ENCODE measurements around the gene PTCD2. TPM values are rescaled to one million over a fixed set of nuclear protein-coding genes. Genes with fewer than 3 reads are reported as not detected.

PTCD2 gene
- total and polyA plus RNA-seq, 9 donors: 3.3 to 12.9 (median 7.7) TPM

GRCh38 chr5:72364951-72365350, 44.8 kb downstream of the PTCD2 start:
- no peak overlapping the region for H3K27ac ChIP-seq
- intact Hi-C loops (cut with DNase I): loop anchor here in 2 of 4 donors (5.0 kb wide), 1 partner anchor 157 kb away; no protein-coding TSS in a partner anchor
- no peaks in the 10 kb centered on the region for H3K36me3 ChIP-seq
- no peak overlapping the region for H3K4me3 ChIP-seq
- WGBS, 3 donors: 86 to 92% (median 89%) methylated on average over 4 of the region's 4 CpGs
- no peak for TF ChIP-seq CTCF (IDR thresholded peaks at IDR 0.05)
- no peak for TF ChIP-seq POLR2A (IDR thresholded peaks at IDR 0.05)
- no peaks in the 10 kb centered on the region for H3K27me3 ChIP-seq
- DNase-seq: no peak
- H3K4me1 ChIP-seq (ENCODE audit: insufficient read depth): no peaks in the 10 kb centered on the region
- H3K9me3 ChIP-seq: no peaks in the 10 kb centered on the region

- intact Hi-C loops (cut with DNase I): loop anchor here in 2 of 4 donors (5.0 kb wide), 1 partner anchor 156 kb away; no protein-coding TSS in a partner anchor
- no peaks in the 10 kb centered on the region for H3K36me3 ChIP-seq
- H3K4me1 ChIP-seq (ENCODE audit: insufficient read depth): no peaks in the 10 kb centered on the region
- WGBS, 3 donors: 23 to 27% (median 25%) methylated on average over 7 of the region's 7 CpGs
- H3K27me3 ChIP-seq: no peaks in the 10 kb centered on the region
- H3K9me3 ChIP-seq: no peaks in the 10 kb centered on the region
- H3K27ac ChIP-seq: no peak overlapping the region
- TF ChIP-seq CTCF (IDR thresholded peaks at IDR 0.05) (peak; percentile 38 to 86 (median 69)), EP300 (IDR thresholded peaks at IDR 0.05) (no peak)
- H3K4me3 ChIP-seq: no peak overlapping the region
- peak; percentile 45 to 76 (median 48) for DNase-seq
Observed at GRCh38 chr5:72366324-72366976, 46.3 kb downstream of the PTCD2 start.

- intact Hi-C loops (cut with DNase I): loop anchor here in 2 of 4 donors (5.0 kb wide), 1 partner anchor 154 kb away; no protein-coding TSS in a partner anchor
- 88 to 100% (median 97%) methylated on average over 1 of the region's 1 CpG for WGBS, 3 donors
- H3K4me3 ChIP-seq: no peak overlapping the region
- H3K4me1 ChIP-seq (ENCODE audit: insufficient read depth): no peaks in the 10 kb centered on the region
- no peaks in the 10 kb centered on the region for H3K9me3 ChIP-seq
- no peak overlapping the region for H3K27ac ChIP-seq
- TF ChIP-seq EP300 (IDR thresholded peaks at IDR 0.05) (no peak), CTCF (IDR thresholded peaks at IDR 0.05) (no peak), POLR2A (IDR thresholded peaks at IDR 0.05) (no peak)
- DNase-seq: no peak
- H3K27me3 ChIP-seq: no peaks in the 10 kb centered on the region
- H3K36me3 ChIP-seq: no peaks in the 10 kb centered on the region
Observed at GRCh38 chr5:72368271-72368670, 48.1 kb downstream of the PTCD2 start.

GRCh38 chr5:72369301-72369700, 49.1 kb downstream of the PTCD2 start:
- Histone ChIP-seq H3K9me3 (no peaks in the 10 kb centered on the region), H3K27ac (no peak overlapping the region)
- WGBS, 3 donors: 68 to 79% (median 74%) methylated on average over 1 of the region's 1 CpG

More at GRCh38 chr5:72369301-72369700, 49.1 kb downstream of the PTCD2 start:
- DNase-seq: no peak
- no peak overlapping the region for H3K4me3 ChIP-seq
- intact Hi-C loops (cut with DNase I): loop anchor here in 2 of 4 donors (5.0 kb wide), 1 partner anchor 153 kb away; no protein-coding TSS in a partner anchor
- no peaks in the 10 kb centered on the region for H3K36me3 ChIP-seq
- H3K4me1 ChIP-seq (ENCODE audit: insufficient read depth): no peaks in the 10 kb centered on the region
- TF ChIP-seq EP300 (IDR thresholded peaks at IDR 0.05): no peak
- no peak for TF ChIP-seq POLR2A (IDR thresholded peaks at IDR 0.05)
- no peak for TF ChIP-seq CTCF (IDR thresholded peaks at IDR 0.05)
- no peaks in the 10 kb centered on the region for H3K27me3 ChIP-seq
